Activated CD4-positive, alpha-beta memory T cell treated with anti-CD3 and anti-CD28 coated beads for 36 hours (primary cell): ENCODE results near the gene CD34. TPM values are rescaled to one million over a fixed set of nuclear protein-coding genes. Genes with fewer than 3 reads are reported as not detected.
"Not testable (repeated sequence)": the region's sequence is repeated elsewhere in the genome, so short reads cannot be mapped to it uniquely, and the experiment has no call there.

ENCODE experiments used
- CTCF ChIA-PET: fragments of 350-600 bp; sonication (Branson Sonifier 250); formaldehyde crosslinking; loops from one replicate; lab custom pipeline; 2021; ENCODE audit warnings: antibody characterized with exemption, inconsistent platforms; lab: Charles Lee
- POLR2A ChIA-PET: fragments of 350-600 bp; sonication (Branson Sonifier 250); formaldehyde crosslinking; loops from one replicate; lab custom pipeline; 2021; ENCODE audit warnings: antibody characterized with exemption; lab: Charles Lee
- DNase-seq: peaks from one replicate; pipeline ENCODE4 v3.0.0-alpha.2; 2020
- H3K27ac Mint-ChIP-seq: one replicate; pipeline ENCODE4 v1.8.0; 2021; ENCODE audit warnings: mixed read lengths
- H3K27me3 Mint-ChIP-seq: one replicate; pipeline ENCODE4 v1.8.0; 2021; ENCODE audit warnings: mixed read lengths
- H3K36me3 Mint-ChIP-seq: one replicate; pipeline ENCODE4 v1.8.0; 2021; ENCODE audit warnings: mixed read lengths
- H3K4me1 Mint-ChIP-seq: one replicate; pipeline ENCODE4 v1.8.0; 2021; ENCODE audit warnings: low read depth, mixed read lengths
- H3K4me3 Mint-ChIP-seq: one replicate; pipeline ENCODE4 v1.8.0; 2021; ENCODE audit warnings: mild to moderate bottlenecking, mixed read lengths
- H3K9me3 Mint-ChIP-seq: one replicate; pipeline ENCODE4 v1.8.0; 2021; ENCODE audit warnings: mixed read lengths
- intact Hi-C: fragments of 100-400 bp; cut with micrococcal nuclease; formaldehyde crosslinking; loops from one replicate; pipeline ENCODE4 v1.15.1; 2023
- total RNA-seq, 2 experiments: library from RNA; stranded (reverse); gene quantifications; one replicate each; pipeline ENCODE4 v1.2.3, GENCODE V29; 2021

CD34 gene
- total RNA-seq, 2 experiments from 2014 or later = not detected

GRCh38 chr1:207949571-207950195 is 38.8 kb upstream of the CD34 start:
- no peak for DNase-seq
- H3K4me3 Mint-ChIP-seq = no peak overlapping the region
- H3K9me3 Mint-ChIP-seq = no peaks in the 10 kb centered on the region
- no peaks in the 10 kb centered on the region for H3K36me3 Mint-ChIP-seq
- H3K27me3 Mint-ChIP-seq = peaks cover 12% of the 10 kb centered on the region
- no peaks in the 10 kb centered on the region for H3K4me1 Mint-ChIP-seq
- no peak overlapping the region for H3K27ac Mint-ChIP-seq
- ChIA-PET POLR2A (no interaction called here), CTCF (interaction anchor here (1.1 kb wide), 2 partner anchors 14 to 65 kb away, joined by 4 to 5 read pairs; no protein-coding TSS in a partner anchor)
- intact Hi-C loops = no loop called here

GRCh38 chr1:207948536-207949250 is 37.8 kb upstream of the CD34 start:
- Mint-ChIP-seq H3K27ac (no peak overlapping the region), H3K27me3 (peaks cover 6% of the 10 kb centered on the region), H3K9me3 (no peaks in the 10 kb centered on the region), H3K4me3 (no peak overlapping the region), H3K36me3 (no peaks in the 10 kb centered on the region), H3K4me1 (no peaks in the 10 kb centered on the region)
- no peak for DNase-seq
- POLR2A ChIA-PET = no interaction called here
- CTCF ChIA-PET = interaction anchor here (1.1 to 3.3 kb wide), 2 partner anchors 15 to 64 kb away, joined by 5 to 21 read pairs; no protein-coding TSS in a partner anchor
- intact Hi-C loops = no loop called here

GRCh38 chr1:207946756-207947155 is 35.8 kb upstream of the CD34 start:
- POLR2A ChIA-PET = no interaction called here
- Mint-ChIP-seq H3K9me3 (no peaks in the 10 kb centered on the region), H3K4me1 (no peaks in the 10 kb centered on the region), H3K27me3 (peaks cover 8% of the 10 kb centered on the region), H3K4me3 (no peak overlapping the region), H3K27ac (no peak overlapping the region), H3K36me3 (no peaks in the 10 kb centered on the region)
- intact Hi-C loops = no loop called here
- no peak for DNase-seq
- CTCF ChIA-PET = interaction anchor here (0.8 to 3.3 kb wide), 4 partner anchors 12 to 61 kb away, joined by 3 to 21 read pairs (median 4); no protein-coding TSS in a partner anchor

- no peak for DNase-seq
- peaks cover 18% of the 10 kb centered on the region for H3K27me3 Mint-ChIP-seq
- H3K4me3 Mint-ChIP-seq = no peak overlapping the region
- no peak overlapping the region for H3K27ac Mint-ChIP-seq
- no peaks in the 10 kb centered on the region for H3K4me1 Mint-ChIP-seq
- CTCF ChIA-PET = interaction anchor here (0.6 to 1.4 kb wide), 4 partner anchors 19 to 1190 kb away, joined by 3 to 8 read pairs (median 4); no protein-coding TSS in a partner anchor
- intact Hi-C loops = no loop called here
- POLR2A ChIA-PET = no interaction called here
- no peaks in the 10 kb centered on the region for H3K36me3 Mint-ChIP-seq
- H3K9me3 Mint-ChIP-seq = no peaks in the 10 kb centered on the region
Measured at GRCh38 chr1:207944571-207944970, 33.6 kb upstream of the CD34 start.

- H3K4me1 Mint-ChIP-seq, intact Hi-C loops, H3K27ac Mint-ChIP-seq, H3K9me3 Mint-ChIP-seq, DNase-seq, POLR2A ChIA-PET, H3K4me3 Mint-ChIP-seq, H3K36me3 Mint-ChIP-seq: not testable (repeated sequence)
- H3K27me3 Mint-ChIP-seq = peaks cover 24% of the 10 kb centered on the region
- CTCF ChIA-PET = interaction anchor here (0.7 kb wide), 2 partner anchors 21 to 113 kb away, joined by 3 to 4 read pairs; no protein-coding TSS in a partner anchor
Measured at GRCh38 chr1:207942337-207942741, 31.4 kb upstream of the CD34 start.

GRCh38 chr1:207941665-207942064 is 30.7 kb upstream of the CD34 start:
- no peak for DNase-seq
- Mint-ChIP-seq H3K27me3 (peaks cover 27% of the 10 kb centered on the region), H3K4me3 (no peak overlapping the region), H3K4me1 (no peaks in the 10 kb centered on the region), H3K9me3 (no peaks in the 10 kb centered on the region), H3K36me3 (no peaks in the 10 kb centered on the region), H3K27ac (no peak overlapping the region)
- POLR2A ChIA-PET = no interaction called here
- CTCF ChIA-PET = no interaction called here
- intact Hi-C loops = no loop called here

GRCh38 chr1:207938016-207938415 is 27.1 kb upstream of the CD34 start:
- Mint-ChIP-seq H3K36me3 (peaks cover 1% of the 10 kb centered on the region), H3K27me3 (peaks cover 24% of the 10 kb centered on the region), H3K4me3 (no peak overlapping the region), H3K4me1 (no peaks in the 10 kb centered on the region), H3K9me3 (peaks cover 4% of the 10 kb centered on the region), H3K27ac (no peak overlapping the region)
- ChIA-PET CTCF (interaction anchor here (1.3 to 1.5 kb wide), 2 partner anchors 26 to 53 kb away, joined by 7 read pairs; no protein-coding TSS in a partner anchor), POLR2A (no interaction called here)
- intact Hi-C loops = no loop called here
- DNase-seq = no peak

- intact Hi-C loops = no loop called here
- Mint-ChIP-seq H3K27me3 (peaks cover 22% of the 10 kb centered on the region), H3K27ac (no peak overlapping the region), H3K9me3 (peaks cover 4% of the 10 kb centered on the region), H3K4me3 (no peak overlapping the region), H3K36me3 (peaks cover 1% of the 10 kb centered on the region), H3K4me1 (no peaks in the 10 kb centered on the region)
- ChIA-PET POLR2A (no interaction called here), CTCF (interaction anchor here (1.5 kb wide), 1 partner anchor 52 kb away, joined by 7 read pairs; no protein-coding TSS in a partner anchor)
- no peak for DNase-seq
Measured at GRCh38 chr1:207937204-207937603, 26.3 kb upstream of the CD34 start.

GRCh38 chr1:207935166-207935583 is 24.2 kb upstream of the CD34 start:
- ChIA-PET CTCF (interaction anchor here (1.1 to 1.4 kb wide), 3 partner anchors 10 to 59 kb away, joined by 3 to 7 read pairs (median 3); no protein-coding TSS in a partner anchor), POLR2A (no interaction called here)
- Mint-ChIP-seq H3K9me3 (peaks cover 4% of the 10 kb centered on the region), H3K27ac (no peak overlapping the region), H3K27me3 (peaks cover 14% of the 10 kb centered on the region), H3K36me3 (peaks cover 1% of the 10 kb centered on the region), H3K4me1 (no peaks in the 10 kb centered on the region), H3K4me3 (no peak overlapping the region)
- DNase-seq = no peak
- intact Hi-C loops = no loop called here

- Mint-ChIP-seq H3K36me3 (peaks cover 1% of the 10 kb centered on the region), H3K9me3 (peaks cover 4% of the 10 kb centered on the region), H3K4me3 (no peak overlapping the region), H3K27me3 (peaks cover 10% of the 10 kb centered on the region), H3K4me1 (no peaks in the 10 kb centered on the region), H3K27ac (no peak overlapping the region)
- ChIA-PET POLR2A (no interaction called here), CTCF (no interaction called here)
- no peak for DNase-seq
- intact Hi-C loops = no loop called here
Measured at GRCh38 chr1:207933205-207933800, 22.4 kb upstream of the CD34 start.

- H3K9me3 Mint-ChIP-seq = no peaks in the 10 kb centered on the region
- ChIA-PET CTCF (interaction anchor here (1.8 kb wide), 1 partner anchor 71 kb away, joined by 4 read pairs; no protein-coding TSS in a partner anchor), POLR2A (no interaction called here)
- intact Hi-C loops = no loop called here
- no peak overlapping the region for H3K4me3 Mint-ChIP-seq
- H3K27me3 Mint-ChIP-seq = peaks cover 20% of the 10 kb centered on the region
- no peak for DNase-seq
- H3K27ac Mint-ChIP-seq = no peak overlapping the region
- no peaks in the 10 kb centered on the region for H3K4me1 Mint-ChIP-seq
- H3K36me3 Mint-ChIP-seq = no peaks in the 10 kb centered on the region
Measured at GRCh38 chr1:207926984-207927383, 16.1 kb upstream of the CD34 start.

GRCh38 chr1:207925969-207926368 is 15.0 kb upstream of the CD34 start:
- CTCF ChIA-PET = interaction anchor here (1.3 to 2.5 kb wide), 3 partner anchors 10 to 72 kb away, joined by 3 to 12 read pairs (median 3); no protein-coding TSS in a partner anchor
- H3K27me3 Mint-ChIP-seq = peaks cover 23% of the 10 kb centered on the region
- H3K4me1 Mint-ChIP-seq, H3K9me3 Mint-ChIP-seq, H3K4me3 Mint-ChIP-seq, POLR2A ChIA-PET, DNase-seq, H3K36me3 Mint-ChIP-seq, intact Hi-C loops, H3K27ac Mint-ChIP-seq: not testable (repeated sequence)
